ENCODE results near the gene TBC1D9B.
A peak's percentile ranks its signal among the peaks of the same experiment; 100 is the strongest.

Gene TBC1D9B

GRCh38 chr5:179824745-179825112, 83.0 kb downstream of the TBC1D9B start:
- no peak for DNase-seq (ENCODE audit: low read depth, low spot score)
- no peak overlapping the region for H3K27ac ChIP-seq

GRCh38 chr5:179823937-179824744, 83.6 kb downstream of the TBC1D9B start:
- no peak for DNase-seq (ENCODE audit: low read depth, low spot score)
- no peak overlapping the region for H3K27ac ChIP-seq

DNA sequence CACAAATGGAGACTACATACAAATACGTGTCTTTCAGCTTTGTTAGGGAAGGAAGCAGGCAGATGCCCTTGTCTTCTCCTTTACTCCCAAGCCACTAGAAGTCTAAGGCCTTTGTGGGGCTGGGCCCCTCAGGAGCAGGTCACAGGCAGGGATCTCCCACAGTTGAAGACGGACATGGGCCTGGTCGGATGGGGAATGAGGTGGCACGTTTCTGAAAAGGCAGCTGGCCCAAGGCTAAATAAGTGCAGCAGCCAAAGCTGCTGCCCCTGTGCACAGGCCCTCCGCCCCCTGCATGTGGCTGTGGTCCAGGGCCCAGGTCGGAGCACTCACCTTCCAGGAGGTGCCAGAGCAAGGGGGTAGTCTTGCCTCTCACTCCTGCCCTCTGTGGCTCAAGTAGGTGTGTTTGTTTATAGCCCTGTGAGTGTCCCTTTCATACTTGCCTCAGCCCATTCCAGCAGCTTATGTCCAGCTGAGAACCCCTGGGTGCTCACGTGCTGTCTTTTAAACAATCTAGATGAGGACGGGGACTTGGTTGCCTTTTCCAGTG, 85.2 kb downstream of the TBC1D9B start:
- H3K27ac ChIP-seq, result peak overlapping the region; percentile 84
- no peak for DNase-seq (ENCODE audit: low read depth, low spot score)

DNA sequence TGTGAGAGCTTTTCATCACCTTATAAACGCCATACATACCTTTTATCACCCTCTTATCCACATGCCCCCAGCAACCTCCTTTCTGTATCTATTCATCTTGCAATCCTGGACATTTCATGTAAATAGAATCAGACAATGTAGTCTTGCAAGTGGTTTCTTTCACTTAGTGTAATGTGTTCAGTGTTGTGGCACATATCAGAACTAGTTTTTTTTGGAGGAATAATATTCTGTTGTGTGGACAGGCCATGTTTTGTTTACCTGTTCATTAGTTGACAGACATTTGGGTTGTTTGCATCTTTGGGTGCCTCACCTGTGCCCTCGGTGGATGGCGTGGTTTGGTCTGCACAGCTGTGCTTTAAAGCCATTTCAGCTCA, 85.7 kb downstream of the TBC1D9B start:
- H3K27ac ChIP-seq, result peak overlapping the region; percentile 84
- DNase-seq (ENCODE audit: low read depth, low spot score), result no peak

DNA sequence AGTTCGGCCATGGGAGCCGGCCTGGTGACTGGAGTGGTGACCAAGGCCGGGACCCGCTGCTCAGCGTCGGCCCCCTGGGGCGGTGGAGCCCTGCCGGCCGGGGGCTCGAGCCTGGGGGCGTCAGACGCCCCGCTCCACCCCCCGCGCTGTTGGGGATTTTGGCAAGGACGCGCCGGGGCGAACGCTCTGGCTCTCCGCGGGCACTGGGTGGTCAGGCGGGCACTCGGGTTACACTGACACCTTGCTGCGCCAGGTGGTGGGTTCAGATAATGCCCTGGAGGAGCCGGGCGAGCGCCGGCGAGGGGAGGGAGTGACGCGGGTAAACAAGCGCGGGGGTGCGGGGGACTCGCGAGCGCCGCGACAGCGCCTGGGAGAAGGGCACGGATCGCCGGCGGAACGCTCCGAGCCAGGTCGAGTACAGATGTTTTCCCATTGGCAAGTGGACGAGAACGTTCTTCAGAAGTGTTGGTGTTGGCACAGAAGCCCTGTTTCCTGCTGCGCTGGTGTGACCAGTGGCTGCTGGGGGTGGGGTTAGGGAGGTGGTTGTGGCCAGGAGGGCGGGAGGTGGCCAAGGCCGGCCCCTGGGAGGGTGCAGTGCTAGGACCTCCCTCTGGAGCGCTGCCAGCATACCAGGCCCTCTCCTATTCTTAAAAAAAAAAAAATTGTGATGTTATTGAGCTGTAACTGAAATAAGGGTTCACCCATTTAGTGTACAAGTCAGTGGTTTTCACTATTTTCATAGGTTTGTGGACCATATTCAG, 86.2 kb downstream of the TBC1D9B start:
- peak overlapping the region; percentile 84 for H3K27ac ChIP-seq
- DNase-seq (ENCODE audit: low read depth, low spot score), result peak; percentile 74

DNA sequence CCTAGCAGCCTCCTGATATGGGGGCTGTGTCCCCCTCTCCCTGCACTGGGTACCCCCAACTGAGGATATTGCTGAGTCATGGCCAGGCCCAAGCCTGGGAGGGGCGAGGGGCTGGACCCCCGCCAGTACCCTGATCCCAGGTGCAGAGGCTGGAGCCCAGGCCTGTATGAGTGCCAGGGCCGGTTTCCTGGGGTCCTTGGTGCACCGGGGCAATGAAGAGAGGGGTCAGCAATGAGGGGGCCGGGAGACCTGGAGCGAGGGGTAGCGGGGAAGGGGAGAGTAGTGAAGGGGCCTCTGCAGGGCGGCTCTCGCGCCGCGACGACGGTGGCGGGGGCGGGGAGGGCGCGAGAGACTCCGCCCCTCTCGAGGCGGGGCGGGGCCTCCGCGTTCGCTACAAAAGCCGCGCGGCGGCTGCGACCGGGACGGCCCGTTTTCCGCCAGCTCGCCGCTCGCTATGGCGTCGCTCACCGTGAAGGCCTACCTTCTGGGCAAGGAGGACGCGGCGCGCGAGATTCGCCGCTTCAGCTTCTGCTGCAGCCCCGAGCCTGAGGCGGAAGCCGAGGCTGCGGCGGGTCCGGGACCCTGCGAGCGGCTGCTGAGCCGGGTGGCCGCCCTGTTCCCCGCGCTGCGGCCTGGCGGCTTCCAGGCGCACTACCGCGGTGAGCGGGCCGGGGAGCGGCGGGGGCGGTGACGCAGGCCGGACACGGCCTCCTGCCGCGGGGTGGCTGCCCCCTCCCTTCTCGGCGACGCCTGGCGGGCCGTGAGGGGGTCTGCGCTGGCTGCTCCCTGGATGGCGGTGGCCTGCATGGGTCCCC, 87.0 kb downstream of the TBC1D9B start, which contains the start of gene SQSTM1:
Gene SQSTM1, plus strand, starts transcription at position 423 of the 815 bp plus-strand sequence. Its CDS starts 32 bp downstream, at position 455.
- DNase-seq (ENCODE audit: low read depth, low spot score), result no peak
- peak within 1 kb of the TSS; percentile 84 for H3K27ac ChIP-seq

- no peak for DNase-seq (ENCODE audit: low read depth, low spot score)
Observed at GRCh38 chr5:179820127-179820482, 87.6 kb downstream of the TBC1D9B start.

DNA sequence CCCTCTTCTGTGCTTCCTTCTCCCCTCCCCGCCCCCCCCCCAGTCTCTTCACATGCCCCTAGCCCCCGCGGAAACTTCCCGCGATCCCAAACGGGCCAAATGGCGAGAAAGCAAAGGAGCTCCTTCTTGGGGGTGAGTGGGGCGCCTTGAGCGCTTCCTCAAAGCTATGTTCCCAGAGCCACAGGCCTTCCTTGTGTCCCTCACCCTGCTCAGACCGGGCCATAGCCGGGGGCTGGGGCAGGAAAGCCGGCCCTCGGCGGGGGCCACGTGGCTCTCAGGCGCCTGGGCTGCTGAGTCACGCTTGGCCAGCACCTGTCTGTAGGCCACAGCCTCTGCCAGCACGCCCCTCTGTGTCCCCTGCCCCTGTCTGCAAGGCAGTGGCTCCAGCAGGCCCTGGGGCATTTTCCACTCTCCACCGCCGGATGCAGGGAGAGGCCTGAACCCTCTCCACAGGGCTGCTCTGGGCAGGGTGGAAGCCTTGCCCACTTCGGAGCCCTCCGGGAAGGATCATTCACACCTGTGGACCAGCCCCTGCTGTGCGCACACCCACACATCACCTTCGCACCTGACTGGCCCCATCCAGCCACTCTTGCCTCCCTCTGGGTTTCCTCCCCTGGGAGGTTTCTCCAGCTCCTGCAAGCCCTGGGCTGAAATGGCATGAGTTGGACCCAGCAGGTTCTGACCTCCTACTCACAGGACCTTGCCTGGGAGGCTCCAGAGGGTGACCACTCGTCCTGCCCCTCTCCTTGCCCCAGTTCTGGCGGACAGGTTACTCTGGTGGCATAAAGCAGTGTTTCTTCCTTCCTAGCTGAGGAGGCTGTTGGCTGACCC, 88.2 kb downstream of the TBC1D9B start:
- H3K27ac ChIP-seq, result peak overlapping the region; percentile 84
- DNase-seq (ENCODE audit: low read depth, low spot score), result no peak

More at GRCh38 chr5:179820127-179820482, 87.6 kb downstream of the TBC1D9B start:
- H3K27ac ChIP-seq, result peak overlapping the region; percentile 84

- H3K27ac ChIP-seq, result peak overlapping the region; percentile 84
- DNase-seq (ENCODE audit: low read depth, low spot score), result peak; percentile 81
Observed at GRCh38 chr5:179818746-179819295, 88.9 kb downstream of the TBC1D9B start.

DNA sequence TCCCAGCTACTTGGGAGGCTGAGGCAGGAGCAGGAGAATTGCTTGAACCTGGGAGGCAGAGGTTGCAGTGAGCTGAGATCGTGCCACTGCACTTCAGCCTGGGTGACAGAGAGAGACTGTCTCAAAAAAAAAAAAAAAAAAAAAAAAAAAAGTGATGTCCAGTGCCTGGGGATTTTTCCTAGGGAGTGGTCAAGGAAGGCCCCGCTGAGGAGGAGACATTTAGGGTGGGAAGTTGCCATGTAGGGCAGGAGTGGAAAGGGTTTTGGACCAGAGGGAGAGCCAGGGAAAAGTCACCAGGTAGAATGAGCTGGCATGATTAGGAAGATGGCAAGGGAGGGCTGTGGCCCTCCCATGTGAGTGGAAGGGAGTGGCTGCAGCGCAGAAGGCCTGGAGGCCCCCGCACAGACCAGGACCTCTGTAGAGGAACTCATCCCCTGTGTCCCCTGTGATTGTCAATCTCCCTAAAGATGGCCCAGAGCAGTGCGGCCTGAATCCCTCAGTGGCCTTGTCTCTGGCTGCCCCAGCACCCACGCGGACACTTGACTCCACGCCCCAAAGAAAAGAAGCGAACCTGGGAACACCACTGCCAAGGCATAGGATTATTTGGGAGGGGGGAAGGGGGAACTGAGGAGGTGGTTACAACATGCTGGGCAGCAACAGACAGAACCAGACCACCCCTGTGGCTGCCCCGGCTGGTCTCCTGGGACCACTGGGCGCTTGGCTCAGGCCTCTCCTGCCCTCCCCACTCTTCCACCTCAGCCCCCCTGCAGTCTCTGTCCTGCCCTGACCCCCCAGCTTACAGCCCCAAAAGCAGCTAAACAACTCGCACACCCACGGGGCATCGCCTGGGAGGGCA, 89.6 kb downstream of the TBC1D9B start:
- peak overlapping the region; percentile 84 for H3K27ac ChIP-seq
- no peak for DNase-seq (ENCODE audit: low read depth, low spot score)

DNA sequence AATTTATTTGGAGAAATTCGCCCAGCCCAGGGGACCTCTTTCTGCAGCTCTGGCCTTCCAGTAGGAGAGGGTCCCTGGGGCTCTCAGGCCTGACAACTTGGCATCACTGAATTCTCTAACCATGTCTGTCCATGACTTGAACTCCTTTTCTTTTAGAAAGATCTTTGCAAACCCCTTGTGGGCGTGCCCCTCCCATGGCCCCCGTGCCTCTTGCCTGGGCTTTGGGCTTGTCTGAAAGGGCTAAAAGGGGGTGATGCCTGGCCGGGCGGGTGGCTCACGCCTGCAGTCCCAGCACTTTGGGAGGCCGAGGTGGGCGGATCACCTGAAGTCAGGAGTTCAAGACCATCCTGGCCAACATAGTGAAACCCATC, 90.2 kb downstream of the TBC1D9B start:
- DNase-seq (ENCODE audit: low read depth, low spot score), result no peak
- no peak overlapping the region for H3K27ac ChIP-seq

GRCh38 chr5:179816796-179817469, 90.8 kb downstream of the TBC1D9B start:
- no peak overlapping the region for H3K27ac ChIP-seq
- no peak for DNase-seq (ENCODE audit: low read depth, low spot score)

DNA sequence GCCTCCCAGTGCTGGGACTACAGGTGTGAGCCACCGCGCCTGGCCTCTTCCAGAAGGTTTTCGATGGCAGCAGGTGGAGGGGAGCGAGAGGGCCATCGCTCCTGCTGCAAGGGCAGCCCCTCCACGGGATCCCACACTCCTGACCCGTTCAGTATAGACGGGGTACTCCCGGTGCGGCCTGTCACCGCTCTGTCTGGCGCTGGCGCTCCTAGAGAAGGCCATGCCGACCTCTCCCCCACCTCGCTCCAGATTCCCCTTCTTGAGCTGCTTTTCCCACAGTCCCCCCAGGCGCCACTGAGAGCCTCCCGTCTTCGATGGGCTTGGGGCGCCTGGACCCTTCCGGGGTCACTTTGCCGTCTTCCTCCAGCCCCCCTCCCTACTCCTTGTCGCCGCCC, 91.3 kb downstream of the TBC1D9B start:
- DNase-seq (ENCODE audit: low read depth, low spot score), result no peak
- H3K27ac ChIP-seq, result no peak overlapping the region

DNA sequence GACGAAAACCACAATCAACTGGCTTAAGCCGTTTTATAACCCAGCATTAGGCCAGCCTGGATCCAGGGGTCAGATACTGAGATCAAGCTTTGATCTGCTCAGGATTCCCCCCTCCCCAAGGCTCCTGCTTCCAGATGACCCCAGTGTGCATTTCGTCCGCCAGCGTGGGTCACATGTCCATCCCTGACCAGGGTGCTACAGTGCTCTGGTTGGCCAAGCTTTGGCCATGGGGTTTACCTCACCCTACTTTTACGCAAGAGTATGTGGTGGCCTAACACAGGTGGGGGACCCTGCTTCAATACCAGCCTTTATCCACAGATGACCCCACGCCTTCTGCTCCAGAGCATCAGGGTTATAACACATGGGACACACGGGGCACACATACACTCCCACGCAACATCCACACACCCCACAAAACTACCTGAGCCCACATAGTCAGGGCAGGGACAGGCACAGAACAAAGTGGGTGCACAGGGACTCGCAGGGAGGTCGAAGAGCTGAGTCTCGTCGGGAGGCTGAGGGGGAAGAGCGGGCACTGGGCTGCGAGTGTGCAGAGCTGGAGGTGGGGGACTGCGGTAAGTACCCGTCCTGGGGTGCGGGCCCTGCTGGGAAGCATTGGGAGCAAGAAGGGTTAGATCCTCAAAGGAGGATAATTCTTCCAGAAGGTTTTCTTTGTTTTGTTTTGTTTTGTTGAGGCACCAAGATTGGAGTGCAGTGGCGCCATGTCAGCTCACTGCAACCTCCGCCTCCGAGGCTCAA, 92.0 kb downstream of the TBC1D9B start:
- H3K27ac ChIP-seq, result no peak overlapping the region

DNA sequence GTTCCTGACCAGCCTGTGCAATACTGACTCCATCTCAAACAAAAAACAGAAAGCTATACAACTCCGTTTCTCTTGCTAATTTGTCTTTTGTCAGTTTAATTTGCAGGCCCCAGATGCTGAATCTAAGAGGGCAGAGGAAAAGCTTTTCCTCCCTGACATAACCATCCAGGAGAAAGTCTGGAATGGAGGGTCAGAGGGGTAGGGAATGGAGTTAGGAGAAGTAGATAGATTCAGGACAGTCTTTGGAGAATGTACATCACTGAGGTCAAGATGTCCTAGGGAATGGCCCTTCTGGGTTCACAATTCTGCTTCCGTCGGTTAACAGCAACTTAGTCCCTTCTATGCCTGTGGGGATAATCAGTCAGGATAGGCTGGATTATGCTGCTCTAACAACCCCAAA, 93.6 kb downstream of the TBC1D9B start:
- no peak overlapping the region for H3K27ac ChIP-seq
- no peak for DNase-seq (ENCODE audit: low read depth, low spot score)

More for the DNA sequence above, 92.0 kb downstream of the TBC1D9B start:
- DNase-seq (ENCODE audit: low read depth, low spot score), result no peak

DNA sequence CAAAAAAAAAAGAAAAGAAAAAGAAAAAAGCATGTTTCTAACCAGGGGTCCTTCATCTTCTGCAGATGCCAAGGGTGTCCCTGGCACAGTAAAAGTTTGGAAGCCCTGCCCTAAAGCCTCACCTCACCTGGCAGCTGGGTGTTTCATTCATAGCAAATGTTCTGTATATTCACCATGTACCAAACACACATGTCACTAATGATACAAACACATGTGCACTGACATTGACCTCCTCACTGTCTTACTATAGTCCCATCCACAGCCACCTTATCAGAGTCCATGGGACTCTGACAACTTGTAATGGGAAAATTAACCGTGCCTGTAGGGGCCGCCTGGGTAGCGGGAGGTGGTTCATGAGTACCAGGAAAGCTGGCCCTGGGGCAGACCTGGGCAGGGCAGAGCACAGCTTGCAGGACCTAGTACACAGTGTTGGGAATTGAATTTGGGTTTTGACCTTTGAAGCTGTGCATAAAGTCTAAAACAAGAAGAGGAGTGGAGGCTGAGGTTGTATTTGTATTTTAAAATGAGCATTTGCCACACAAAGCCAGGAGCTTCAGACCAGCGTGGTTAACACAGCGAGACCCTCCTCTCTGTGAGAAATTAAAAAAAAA, 94.6 kb downstream of the TBC1D9B start:
- DNase-seq (ENCODE audit: low read depth, low spot score), result no peak
- H3K27ac ChIP-seq, result no peak overlapping the region

All from epithelial cell of prostate (primary cell).